ENCODE data around the gene FIGLA. TPM values are rescaled to one million over a fixed set of nuclear protein-coding genes. Genes with fewer than 3 reads are reported as not detected.

The FIGLA gene
- total RNA-seq, 4 donors from 2014 or later: not detected

GRCh38 chr2:70728128-70728527 is 62.3 kb downstream of the FIGLA start:
- intact Hi-C loops (cut with DNase I; ENCODE audit: low total_unique reads): no loop called here
- 82 to 86% methylated on average over 7 of the region's 7 CpGs for whole genome bisulfite sequencing, 2 donors
- no peak for TF ChIP-seq CTCF (IDR thresholded peaks at IDR 0.05)
- no peak for TF ChIP-seq POLR2A (IDR thresholded peaks at IDR 0.05)
- no peak overlapping the region for H3K4me3 ChIP-seq (ENCODE audit: low read depth, poor library complexity, severe bottlenecking)
- no peak for DNase-seq (ENCODE audit: low spot score in 2 of 2)

Other genes starting within 250 kb of the FIGLA start
- 10 to 100 TPM; 56.5 to 78.3 (median 65.0) TPM for gene TGFA, start 236.8 kb downstream of the FIGLA start, total RNA-seq
- 1 to 10 TPM in 1 of 4 donors, under 1 TPM in 3; 0.17 to 1.2 (median 0.54) TPM for gene ADD2, start 22.4 kb downstream of the FIGLA start, total RNA-seq
- gene CLEC4F, start 30.0 kb upstream of the FIGLA start, total RNA-seq: 1 to 10 TPM in 2 of 4 donors, under 1 TPM in 2; 0.42 to 1.2 (median 0.82) TPM
- 10 to 100 TPM; 26.8 to 57.6 (median 39.4) TPM for gene CD207, start 45.2 kb upstream of the FIGLA start, total RNA-seq
- 1 to 10 TPM in 3 of 4 donors, not detected in 1; 1.7 to 6.4 (median 4.3) TPM for gene VAX2, start 109.9 kb upstream of the FIGLA start, total RNA-seq
- gene ATP6V1B1, start 145.3 kb upstream of the FIGLA start, total RNA-seq: 100 to 1,000 TPM in 1 of 4 donors, 10 to 100 TPM in 2, 1 to 10 TPM in 1; 7.3 to 110 (median 55.0) TPM
- gene ANKRD53, start 188.0 kb upstream of the FIGLA start, total RNA-seq: 1 to 10 TPM in 1 of 4 donors, under 1 TPM in 2, not detected in 1; 0.27 to 1.3 (median 0.84) TPM
- gene TEX261, start 204.2 kb upstream of the FIGLA start, total RNA-seq: 10 to 100 TPM; 12.5 to 24.9 (median 20.7) TPM

Measured in lower leg skin (tissue), 4 donors.